ENCODE results near the gene FBXO46. TPM values are rescaled to one million over a fixed set of nuclear protein-coding genes. Genes with fewer than 3 reads are reported as not detected.

The FBXO46 gene
- polyA plus RNA-seq, 2 of the 4 experiments (the other 2 are of a cell fraction) = 4.9 to 12.7 TPM

DNA sequence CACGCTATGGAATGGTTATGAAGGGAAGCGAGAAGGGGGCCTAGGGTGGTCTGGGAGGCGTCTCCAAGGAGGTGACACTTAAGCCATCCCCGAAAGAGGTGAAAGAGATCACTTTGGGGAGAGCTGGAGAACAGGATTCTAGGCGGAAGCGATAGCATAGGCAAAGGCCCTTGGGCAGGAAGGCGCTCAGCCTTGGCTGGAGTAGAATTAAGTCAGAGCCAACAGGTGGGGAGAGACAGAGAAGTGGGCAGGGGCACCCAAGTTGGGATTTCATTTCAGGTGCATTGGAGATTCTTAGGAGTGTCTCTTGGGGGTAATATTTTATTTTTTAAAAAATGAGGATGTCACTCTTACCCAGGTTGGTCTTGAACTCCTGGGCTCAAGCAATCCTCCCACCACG, 48.6 kb downstream of the FBXO46 start:
- H3K27ac ChIP-seq = peak overlapping the region; percentile 67 to 87
- WGBS (ENCODE audit: missing lambda C conversion rate) = 90% methylated on average over 8 of the region's 8 CpGs
- H3K9me3 ChIP-seq = no peaks in the 10 kb centered on the region
- H3K4me3 ChIP-seq = peak overlapping the region; percentile 38; the same call in 2 of the 3 replicates
- DNase-seq (ENCODE audit: low read depth in 1 of 2, low spot score in 1 of 2) (no peak), ATAC-seq (no peak), FAIRE-seq (no peak)
- H3K4me1 ChIP-seq = peaks cover 12% of the 10 kb centered on the region
- CTCF ChIA-PET = interaction anchor here (0.6 to 10.9 kb wide), 20 partner anchors 11 to 706 kb away, joined by 3 to 159 read pairs (median 5); partner anchors contain the start of genes GIPR, QPCTL, SIX5 and SNRPD2
- POLR2A ChIA-PET = interaction anchor here (4.3 kb wide), 1 partner anchor 9 kb away, joined by 30 read pairs; the partner anchor contains the start of genes QPCTL and SNRPD2
- TF ChIP-seq, protein P1, sequence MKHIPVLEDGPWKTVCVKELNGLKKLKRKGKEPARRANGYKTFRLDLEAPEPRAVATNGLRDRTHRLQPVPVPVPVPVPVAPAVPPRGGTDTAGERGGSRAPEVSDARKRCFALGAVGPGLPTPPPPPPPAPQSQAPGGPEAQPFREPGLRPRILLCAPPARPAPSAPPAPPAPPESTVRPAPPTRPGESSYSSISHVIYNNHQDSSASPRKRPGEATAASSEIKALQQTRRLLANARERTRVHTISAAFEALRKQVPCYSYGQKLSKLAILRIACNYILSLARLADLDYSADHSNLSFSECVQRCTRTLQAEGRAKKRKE (CRISPR knock-in tag; IDR thresholded peaks at IDR 0.05; ENCODE audit: low read depth) = no peak
- no peak for TF ChIP-seq HDAC2 (IDR thresholded peaks at IDR 0.05)
- no peak for TF ChIP-seq KDM5A (IDR thresholded peaks at IDR 0.05)
- no peak for TF ChIP-seq TFCP2L1 (CRISPR knock-in tag; IDR thresholded peaks at IDR 0.05)
- TF ChIP-seq, protein P2, sequence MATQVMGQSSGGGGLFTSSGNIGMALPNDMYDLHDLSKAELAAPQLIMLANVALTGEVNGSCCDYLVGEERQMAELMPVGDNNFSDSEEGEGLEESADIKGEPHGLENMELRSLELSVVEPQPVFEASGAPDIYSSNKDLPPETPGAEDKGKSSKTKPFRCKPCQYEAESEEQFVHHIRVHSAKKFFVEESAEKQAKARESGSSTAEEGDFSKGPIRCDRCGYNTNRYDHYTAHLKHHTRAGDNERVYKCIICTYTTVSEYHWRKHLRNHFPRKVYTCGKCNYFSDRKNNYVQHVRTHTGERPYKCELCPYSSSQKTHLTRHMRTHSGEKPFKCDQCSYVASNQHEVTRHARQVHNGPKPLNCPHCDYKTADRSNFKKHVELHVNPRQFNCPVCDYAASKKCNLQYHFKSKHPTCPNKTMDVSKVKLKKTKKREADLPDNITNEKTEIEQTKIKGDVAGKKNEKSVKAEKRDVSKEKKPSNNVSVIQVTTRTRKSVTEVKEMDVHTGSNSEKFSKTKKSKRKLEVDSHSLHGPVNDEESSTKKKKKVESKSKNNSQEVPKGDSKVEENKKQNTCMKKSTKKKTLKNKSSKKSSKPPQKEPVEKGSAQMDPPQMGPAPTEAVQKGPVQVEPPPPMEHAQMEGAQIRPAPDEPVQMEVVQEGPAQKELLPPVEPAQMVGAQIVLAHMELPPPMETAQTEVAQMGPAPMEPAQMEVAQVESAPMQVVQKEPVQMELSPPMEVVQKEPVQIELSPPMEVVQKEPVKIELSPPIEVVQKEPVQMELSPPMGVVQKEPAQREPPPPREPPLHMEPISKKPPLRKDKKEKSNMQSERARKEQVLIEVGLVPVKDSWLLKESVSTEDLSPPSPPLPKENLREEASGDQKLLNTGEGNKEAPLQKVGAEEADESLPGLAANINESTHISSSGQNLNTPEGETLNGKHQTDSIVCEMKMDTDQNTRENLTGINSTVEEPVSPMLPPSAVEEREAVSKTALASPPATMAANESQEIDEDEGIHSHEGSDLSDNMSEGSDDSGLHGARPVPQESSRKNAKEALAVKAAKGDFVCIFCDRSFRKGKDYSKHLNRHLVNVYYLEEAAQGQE (IDR thresholded peaks at IDR 0.05) = no peak
- peak overlapping the region; percentile 65 for H3K4me2 ChIP-seq

DNA sequence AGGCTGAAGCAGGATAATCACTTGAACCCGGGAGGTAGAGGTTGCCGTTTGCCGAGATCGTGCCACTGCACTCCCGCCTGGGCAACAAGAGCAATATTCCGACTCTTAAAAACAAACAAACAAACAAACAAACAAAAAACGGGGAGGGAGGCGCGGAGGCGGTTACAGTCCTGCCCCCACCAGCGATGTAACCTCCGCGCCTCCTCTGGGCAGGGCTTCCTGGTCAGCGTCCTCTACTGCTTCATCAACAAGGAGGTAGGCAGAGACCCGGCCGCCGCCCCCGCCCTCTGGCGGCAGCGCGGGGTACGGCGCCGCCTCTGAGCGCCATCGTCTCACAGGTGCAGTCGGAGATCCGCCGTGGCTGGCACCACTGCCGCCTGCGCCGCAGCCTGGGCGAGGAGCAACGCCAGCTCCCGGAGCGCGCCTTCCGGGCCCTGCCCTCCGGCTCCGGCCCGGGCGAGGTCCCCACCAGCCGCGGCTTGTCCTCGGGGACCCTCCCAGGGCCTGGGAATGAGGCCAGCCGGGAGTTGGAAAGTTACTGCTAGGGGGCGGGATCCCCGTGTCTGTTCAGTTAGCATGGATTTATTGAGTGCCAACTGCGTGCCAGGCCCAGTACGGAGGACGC, 49.2 kb downstream of the FBXO46 start:
- Histone ChIP-seq H3K4me1 (peaks cover 12% of the 10 kb centered on the region), H3K4me3 (peak overlapping the region; percentile 38), H3K4me2 (peak overlapping the region; percentile 65), H3K9me3 (no peaks in the 10 kb centered on the region), H3K27ac (peak overlapping the region; percentile 67 to 87)
- WGBS (ENCODE audit: missing lambda C conversion rate) = 2% methylated on average over 32 of the region's 51 CpGs
- TF ChIP-seq, protein P3, sequence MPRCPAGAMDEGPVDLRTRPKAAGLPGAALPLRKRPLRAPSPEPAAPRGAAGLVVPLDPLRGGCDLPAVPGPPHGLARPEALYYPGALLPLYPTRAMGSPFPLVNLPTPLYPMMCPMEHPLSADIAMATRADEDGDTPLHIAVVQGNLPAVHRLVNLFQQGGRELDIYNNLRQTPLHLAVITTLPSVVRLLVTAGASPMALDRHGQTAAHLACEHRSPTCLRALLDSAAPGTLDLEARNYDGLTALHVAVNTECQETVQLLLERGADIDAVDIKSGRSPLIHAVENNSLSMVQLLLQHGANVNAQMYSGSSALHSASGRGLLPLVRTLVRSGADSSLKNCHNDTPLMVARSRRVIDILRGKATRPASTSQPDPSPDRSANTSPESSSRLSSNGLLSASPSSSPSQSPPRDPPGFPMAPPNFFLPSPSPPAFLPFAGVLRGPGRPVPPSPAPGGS (IDR thresholded peaks at IDR 0.05) = 0 out of 3 replicates have a peak, but pooled peaks have one; percentile 11
- TF ChIP-seq PHF8 (IDR thresholded peaks at IDR 0.05; ENCODE audit: borderline replicate concordance, low read depth) (no peak), HOXB13 (CRISPR knock-in tag; IDR thresholded peaks at IDR 0.05; ENCODE audit: low read depth) (0 out of 2 replicates have a peak, but pooled peaks have one; percentile 53), GATA3 (IDR thresholded peaks at IDR 0.05; ENCODE audit: borderline replicate concordance) (0 out of 2 replicates have a peak, but pooled peaks have one; percentile 40), MAZ (IDR thresholded peaks at IDR 0.05; ENCODE audit: borderline replicate concordance, low read depth, low read length) (0 out of 2 replicates have a peak, but pooled peaks have one; percentile 48), HOXB5 (CRISPR knock-in tag; IDR thresholded peaks at IDR 0.05) (peak; percentile 69; the same call in 1 of the 2 replicates), NR3C1 (IDR thresholded peaks at IDR 0.05) (no peak), RAD21 (conservative IDR thresholded peaks at IDR 0.05 in 1 of 2, IDR thresholded peaks at IDR 0.05 in 1 of 2) (peak; percentile 70 to 83), HEYL (CRISPR knock-in tag; IDR thresholded peaks at IDR 0.05) (no peak), EHMT2 (IDR thresholded peaks at IDR 0.05; ENCODE audit: low read depth) (no peak), SMC3 (IDR thresholded peaks at IDR 0.05) (peak; percentile 94), JUN (IDR thresholded peaks at IDR 0.05) (peak; percentile 24 to 59; a peak in 1 of 5 replicates)
- TF ChIP-seq, protein P4, sequence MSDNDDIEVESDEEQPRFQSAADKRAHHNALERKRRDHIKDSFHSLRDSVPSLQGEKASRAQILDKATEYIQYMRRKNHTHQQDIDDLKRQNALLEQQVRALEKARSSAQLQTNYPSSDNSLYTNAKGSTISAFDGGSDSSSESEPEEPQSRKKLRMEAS (IDR thresholded peaks at IDR 0.05) = peak; percentile 76; the same call in 1 of the 2 replicates
- TF ChIP-seq, protein P5, sequence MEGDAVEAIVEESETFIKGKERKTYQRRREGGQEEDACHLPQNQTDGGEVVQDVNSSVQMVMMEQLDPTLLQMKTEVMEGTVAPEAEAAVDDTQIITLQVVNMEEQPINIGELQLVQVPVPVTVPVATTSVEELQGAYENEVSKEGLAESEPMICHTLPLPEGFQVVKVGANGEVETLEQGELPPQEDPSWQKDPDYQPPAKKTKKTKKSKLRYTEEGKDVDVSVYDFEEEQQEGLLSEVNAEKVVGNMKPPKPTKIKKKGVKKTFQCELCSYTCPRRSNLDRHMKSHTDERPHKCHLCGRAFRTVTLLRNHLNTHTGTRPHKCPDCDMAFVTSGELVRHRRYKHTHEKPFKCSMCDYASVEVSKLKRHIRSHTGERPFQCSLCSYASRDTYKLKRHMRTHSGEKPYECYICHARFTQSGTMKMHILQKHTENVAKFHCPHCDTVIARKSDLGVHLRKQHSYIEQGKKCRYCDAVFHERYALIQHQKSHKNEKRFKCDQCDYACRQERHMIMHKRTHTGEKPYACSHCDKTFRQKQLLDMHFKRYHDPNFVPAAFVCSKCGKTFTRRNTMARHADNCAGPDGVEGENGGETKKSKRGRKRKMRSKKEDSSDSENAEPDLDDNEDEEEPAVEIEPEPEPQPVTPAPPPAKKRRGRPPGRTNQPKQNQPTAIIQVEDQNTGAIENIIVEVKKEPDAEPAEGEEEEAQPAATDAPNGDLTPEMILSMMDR (IDR thresholded peaks at IDR 0.05) = peak; percentile 98
- TF ChIP-seq, protein P6, sequence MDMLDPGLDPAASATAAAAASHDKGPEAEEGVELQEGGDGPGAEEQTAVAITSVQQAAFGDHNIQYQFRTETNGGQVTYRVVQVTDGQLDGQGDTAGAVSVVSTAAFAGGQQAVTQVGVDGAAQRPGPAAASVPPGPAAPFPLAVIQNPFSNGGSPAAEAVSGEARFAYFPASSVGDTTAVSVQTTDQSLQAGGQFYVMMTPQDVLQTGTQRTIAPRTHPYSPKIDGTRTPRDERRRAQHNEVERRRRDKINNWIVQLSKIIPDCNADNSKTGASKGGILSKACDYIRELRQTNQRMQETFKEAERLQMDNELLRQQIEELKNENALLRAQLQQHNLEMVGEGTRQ (IDR thresholded peaks at IDR 0.05) = no peak
- DNase-seq (ENCODE audit: low read depth in 1 of 2, low spot score in 1 of 2) (peak; percentile 92 to 93), FAIRE-seq (peak; percentile 68), ATAC-seq (peak; percentile 84 to 86)
- ChIA-PET CTCF (interaction anchor here (0.6 to 10.9 kb wide), 36 partner anchors 11 to 706 kb away, joined by 3 to 159 read pairs (median 4); partner anchors contain the start of genes EML2, GIPR, QPCTL and SIX5), POLR2A (interaction anchor here (1.7 to 4.3 kb wide), 2 partner anchors 10 to 87 kb away, joined by 4 to 30 read pairs; partner anchors contain the start of genes QPCTL, SIX5 and SNRPD2)
